Pancreas (tissue), 10 donors: ENCODE data around the gene LYPD5. TPM values are rescaled to one million over a fixed set of nuclear protein-coding genes. Genes with fewer than 3 reads are reported as not detected.

ENCODE experiments used
- ATAC-seq, 4 donors: fragments of 200-7000 bp; cut with Tn5 transposase; one replicate each; pipeline versions ENCODE4 v1.8.0 to v1.9.1; 2020; ENCODE audit warnings: mild to moderate bottlenecking in 4 of 4, moderate library complexity in 4 of 4
- DNase-seq, 6 donors: peaks; one replicate each; pipeline ENCODE4 v3.0.0-alpha.2; 2020
- FAIRE-seq: peaks from 2 replicates; lab custom pipeline; 2012; peaks lifted over from hg19 to GRCh38; lab: Jason Lieb, UNC
- H3K27ac ChIP-seq, 4 donors: fragments of 200-600 bp; sonication (generic); 1 replicate in 3 of 4; 2 replicates in 1 of 4; pipeline versions ENCODE4 v1.5.0 to v1.8.0; 2020
- H3K27me3 ChIP-seq, 4 donors: fragments of 200-600 bp; one replicate each; pipeline ENCODE4 v1.8.0; 2021
- H3K36me3 ChIP-seq, 3 donors: fragments of 200-600 bp; sonication (generic) in 1 of 3; one replicate each; pipeline versions ENCODE4 v1.5.0 to v1.8.0; 2020 to 2021
- H3K4me1 ChIP-seq, 3 donors: fragments of 200-600 bp; one replicate each; pipeline ENCODE4 v1.8.0; 2021
- H3K4me3 ChIP-seq, 4 donors: fragments of 200-600 bp; sonication (generic) in 2 of 4; one replicate each; pipeline versions ENCODE4 v1.5.0 to v1.8.0; 2020 to 2021
- H3K9me3 ChIP-seq, 4 donors: fragments of 200-600 bp; one replicate each; pipeline ENCODE4 v1.8.0; 2021
- WGBS, 2 donors: extraction: QIAGEN DNeasy Blood & Tissue Kit; methylation state at CpG; one replicate each; pipeline ENCODE4 v1.1.7; 2013; 5-methylcytosine and 5-hydroxymethylcytosine counted together
- intact Hi-C, 3 donors: fragments of 100-400 bp; cut with DNase I; formaldehyde crosslinking; loops; one replicate each; pipeline versions ENCODE4 v1.11.1 to v1.14.2; 2022
- polyA plus RNA-seq, 2 donors: library from polyadenylated mRNA; stranded (reverse); fragments of 200-250 nt; gene quantifications; one replicate each; pipeline ENCODE4 v1.2.3, GENCODE V29; 2013
- total RNA-seq, 6 donors: library from RNA; stranded (reverse); fragmentation: NEBNext Ultra II Directional in 4 of 6; extraction: Animal tissue kit (Norgen Biotek cat#: 25700) in 4 of 6; gene quantifications; one replicate each; pipeline versions ENCODE4 v1.2.1 to v1.2.4, GENCODE V29; 2021 to 2023
- TF ChIP-seq, protein P1 (sequence below), 4 donors: fragments of 200-600 bp; sonication (generic) in 3 of 4; IDR thresholded peaks; one replicate each; pipeline versions ENCODE4 v1.5.0 to v1.8.0; 2021; ENCODE audit warnings: antibody characterized with exemption in 4 of 4
- donor health status: healthy with polysubstance abuse.
- donor health status: DM: no; HTN: no; CAD: no; lungs with moderate emphysema.
- donor health status: DM: no; HTN: no; CAD: no.
- donor health status: control.
- donor health status: control.
- donor health status: Bipolar disorder and iron deficiency.
- donor health status: DM: yes; HTN: yes; CAD: no.
- donor health status: DM: no; HTN: no; CAD: no.
- donor health status: DM: no; HTN: no; CAD: no.
- donor health status: DM: yes; HTN: yes; CAD: no.

LYPD5 gene
- total and polyA plus RNA-seq, 8 donors = 0.09 to 1.2 (median 0.34) TPM

DNA sequence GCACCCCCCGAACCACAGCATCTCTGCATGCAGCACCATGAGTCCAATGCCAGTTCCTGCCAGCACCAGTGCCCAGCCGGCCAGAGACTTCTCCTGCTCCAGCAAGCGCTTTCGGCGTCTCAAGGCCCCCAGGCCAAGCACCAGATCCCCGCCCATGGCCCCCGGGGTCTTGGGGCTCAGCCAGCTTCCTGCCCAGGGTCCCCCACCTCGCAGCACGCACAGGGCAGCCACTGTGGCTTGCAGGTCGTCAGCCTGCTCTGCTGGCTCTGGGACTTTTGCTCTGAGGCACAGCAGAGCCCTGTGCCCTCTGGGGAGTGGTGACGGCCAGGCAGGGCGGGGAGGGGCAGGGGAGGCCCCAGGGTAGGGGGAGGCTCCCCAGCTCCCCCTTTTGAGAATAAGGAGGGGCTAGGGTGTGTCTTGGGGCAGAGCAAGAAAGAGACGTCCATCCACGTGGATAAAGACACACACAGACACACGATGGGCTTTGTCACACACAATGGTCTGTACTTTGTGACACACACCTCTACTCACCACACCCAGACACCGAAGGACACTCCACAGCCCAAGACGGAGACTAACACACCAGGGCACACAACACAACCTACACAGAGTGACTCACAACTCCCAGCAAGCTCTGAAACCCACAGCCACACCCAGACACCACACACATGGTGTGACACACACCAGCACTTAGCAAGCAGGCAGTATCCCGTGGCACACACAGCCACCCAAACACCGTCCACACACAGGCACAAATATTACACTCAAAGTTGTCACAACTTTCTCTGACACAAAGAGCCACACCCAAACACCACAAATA is 21.3 kb downstream of the LYPD5 start, which contains the start of gene KCNN4:
KCNN4 (minus strand) TSS at position 268 of the 820 bp plus-strand sequence; CDS start at position 156, 112 bp downstream.
- WGBS, 2 donors = 25 to 29% methylated on average over 19 of the region's 19 CpGs
- TF ChIP-seq, protein P1, sequence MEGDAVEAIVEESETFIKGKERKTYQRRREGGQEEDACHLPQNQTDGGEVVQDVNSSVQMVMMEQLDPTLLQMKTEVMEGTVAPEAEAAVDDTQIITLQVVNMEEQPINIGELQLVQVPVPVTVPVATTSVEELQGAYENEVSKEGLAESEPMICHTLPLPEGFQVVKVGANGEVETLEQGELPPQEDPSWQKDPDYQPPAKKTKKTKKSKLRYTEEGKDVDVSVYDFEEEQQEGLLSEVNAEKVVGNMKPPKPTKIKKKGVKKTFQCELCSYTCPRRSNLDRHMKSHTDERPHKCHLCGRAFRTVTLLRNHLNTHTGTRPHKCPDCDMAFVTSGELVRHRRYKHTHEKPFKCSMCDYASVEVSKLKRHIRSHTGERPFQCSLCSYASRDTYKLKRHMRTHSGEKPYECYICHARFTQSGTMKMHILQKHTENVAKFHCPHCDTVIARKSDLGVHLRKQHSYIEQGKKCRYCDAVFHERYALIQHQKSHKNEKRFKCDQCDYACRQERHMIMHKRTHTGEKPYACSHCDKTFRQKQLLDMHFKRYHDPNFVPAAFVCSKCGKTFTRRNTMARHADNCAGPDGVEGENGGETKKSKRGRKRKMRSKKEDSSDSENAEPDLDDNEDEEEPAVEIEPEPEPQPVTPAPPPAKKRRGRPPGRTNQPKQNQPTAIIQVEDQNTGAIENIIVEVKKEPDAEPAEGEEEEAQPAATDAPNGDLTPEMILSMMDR (IDR thresholded peaks at IDR 0.05) = no peak
- Histone ChIP-seq H3K4me1 (no peaks in the 10 kb centered on the region), H3K27me3 (no peaks in the 10 kb centered on the region), H3K36me3 (no peaks in the 10 kb centered on the region), H3K4me3 (no peak within 1 kb of the TSS), H3K9me3 (no peaks in the 10 kb centered on the region), H3K27ac (no peak within 1 kb of the TSS)
- FAIRE-seq (no peak), DNase-seq (no peak), ATAC-seq (peak in 2 of 4 donors; percentile 13 to 32)
- intact Hi-C loops = loop anchor here in 2 of 3 donors (5.0 kb wide), 2 partner anchors 34 to 39 kb away; no protein-coding TSS in a partner anchor

DNA sequence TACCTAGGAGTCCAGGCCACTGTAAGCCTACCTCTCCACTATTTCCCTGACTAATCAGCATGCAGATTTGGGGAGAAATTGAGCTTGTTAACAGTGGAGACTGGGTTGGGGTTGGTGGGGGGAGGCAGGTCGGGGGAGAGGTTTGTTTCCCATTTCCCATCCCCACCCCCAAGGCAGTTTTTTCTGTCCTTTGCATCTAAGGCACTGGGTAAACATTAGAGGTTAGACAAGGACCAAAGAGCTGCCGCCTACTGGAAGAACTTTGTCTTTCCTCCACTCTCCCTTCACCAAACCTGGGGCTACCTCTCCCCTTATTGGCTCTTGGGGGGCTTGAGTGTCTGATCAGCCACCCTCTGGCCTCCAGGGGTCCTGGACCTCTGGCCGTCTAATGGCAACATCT is 22.4 kb downstream of the LYPD5 start:
- intact Hi-C loops = loop anchor here in 2 of 3 donors (5.0 kb wide), 2 partner anchors 33 to 38 kb away; no protein-coding TSS in a partner anchor
- Histone ChIP-seq H3K27me3 (no peaks in the 10 kb centered on the region), H3K27ac (no peak overlapping the region), H3K9me3 (no peaks in the 10 kb centered on the region), H3K36me3 (no peaks in the 10 kb centered on the region), H3K4me3 (no peak overlapping the region), H3K4me1 (no peaks in the 10 kb centered on the region)
- FAIRE-seq (no peak), ATAC-seq (no peak), DNase-seq (no peak)
- TF ChIP-seq, protein P1 (IDR thresholded peaks at IDR 0.05) = no peak
- 28 to 44% methylated on average over 3 of the region's 3 CpGs for WGBS, 2 donors

DNA sequence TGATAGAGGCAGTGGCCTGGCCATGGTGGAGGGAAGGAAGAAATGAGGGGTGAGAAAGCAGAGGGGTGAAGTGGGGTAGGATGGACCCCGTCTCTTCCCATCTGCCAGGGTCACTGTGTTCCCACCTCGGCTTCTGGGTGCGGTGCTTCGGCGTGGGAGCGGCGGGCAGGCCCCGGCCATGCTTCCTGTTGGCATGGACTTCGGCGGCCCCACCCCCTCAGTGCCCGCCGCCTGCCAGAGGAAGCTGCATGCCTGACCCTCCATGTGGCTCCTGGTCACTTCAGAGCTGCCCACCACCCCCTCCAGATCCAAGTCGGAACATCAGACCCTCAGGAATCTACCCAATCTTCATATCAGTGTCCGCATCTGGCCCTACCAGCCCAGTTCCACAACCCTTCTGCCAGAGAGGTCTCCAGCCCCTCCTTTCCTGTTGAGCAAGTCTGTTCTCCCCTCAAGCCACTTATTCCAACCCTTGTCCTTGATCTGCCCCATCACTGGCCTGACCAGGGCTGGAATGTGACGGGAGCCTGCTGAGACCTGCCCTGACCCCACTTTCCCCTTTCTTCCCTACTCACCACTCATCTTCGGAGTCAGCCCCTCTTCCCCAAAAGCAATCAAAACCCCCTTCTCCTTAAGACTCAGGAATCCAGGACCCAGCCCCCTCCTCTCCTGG is 23.0 kb downstream of the LYPD5 start:
- Histone ChIP-seq H3K4me3 (no peak overlapping the region), H3K27me3 (no peaks in the 10 kb centered on the region), H3K27ac (no peak overlapping the region), H3K36me3 (no peaks in the 10 kb centered on the region), H3K4me1 (peaks cover 0 to 5% (median 0%) of the 10 kb centered on the region in 3 donors), H3K9me3 (no peaks in the 10 kb centered on the region)
- WGBS, 2 donors = 66 to 73% methylated on average over 14 to 16 of the region's 16 CpGs
- intact Hi-C loops = no loop called here
- TF ChIP-seq, protein P1 (IDR thresholded peaks at IDR 0.05) = no peak
- FAIRE-seq = no peak
- no peak for DNase-seq
- peak in 2 of 4 donors; percentile 24 to 25 for ATAC-seq

DNA sequence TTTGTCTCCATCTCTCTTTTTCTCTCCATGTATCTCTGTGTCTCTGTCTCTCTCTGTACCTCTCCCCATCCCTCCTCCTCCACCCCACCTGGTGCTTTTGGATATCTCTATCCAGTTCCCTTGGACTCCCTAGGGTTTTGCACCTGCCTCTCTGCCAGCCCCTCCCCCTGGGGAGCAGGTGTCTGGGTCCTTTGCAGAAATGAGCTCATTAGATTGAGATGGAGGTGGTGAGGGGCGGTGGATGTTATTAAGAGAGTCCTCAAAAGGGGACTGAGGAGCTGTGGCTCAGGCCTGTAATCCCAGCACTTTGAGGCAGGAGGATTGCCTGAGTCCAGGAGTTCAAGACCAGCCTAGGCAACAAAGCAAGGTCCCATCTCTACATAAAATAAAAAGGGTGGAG is 23.6 kb downstream of the LYPD5 start:
- no peak for FAIRE-seq

More for the DNA sequence above, 23.6 kb downstream of the LYPD5 start:
- no peak overlapping the region for H3K4me3 ChIP-seq
- peaks cover 0 to 7% (median 0%) of the 10 kb centered on the region in 3 donors for H3K4me1 ChIP-seq
- 84 to 92% methylated on average over 1 of the region's 1 CpG for WGBS, 2 donors
- intact Hi-C loops = no loop called here
- ATAC-seq (no peak), DNase-seq (no peak)
- H3K36me3 ChIP-seq = no peaks in the 10 kb centered on the region
- no peaks in the 10 kb centered on the region for H3K9me3 ChIP-seq
- TF ChIP-seq, protein P1 (IDR thresholded peaks at IDR 0.05) = no peak
- no peak overlapping the region for H3K27ac ChIP-seq
- H3K27me3 ChIP-seq = no peaks in the 10 kb centered on the region
